GM23248 (cell line): ENCODE measurements around the gene EXO5.

ENCODE experiments used
- EZH2 ChIP-seq: fragments of 200-600 bp; sonication (generic); IDR thresholded peaks from 2 replicates; pipeline ENCODE4 v1.6.1; 2018; ENCODE audit warnings: antibody characterized with exemption, mild to moderate bottlenecking; ENCODE audit not compliant: insufficient read depth, poor library complexity, severe bottlenecking
- EZH2phosphoT487 ChIP-seq: fragments of 200-600 bp; sonication (generic); IDR thresholded peaks from 2 replicates; pipeline ENCODE4 v1.6.1; 2018; ENCODE audit warnings: antibody characterized with exemption, moderate library complexity, mild to moderate bottlenecking, low read depth; ENCODE audit not compliant: insufficient read depth

- TF ChIP-seq EZH2phosphoT487 (no peak), EZH2 (no peak)
Measured at GRCh38 chr1:40534589-40534988, 26.0 kb downstream of the EXO5 start.
